EH (cell line): Measurements from ENCODE around the gene PITX2.
"Not testable (repeated sequence)": the region's sequence is repeated elsewhere in the genome, so short reads cannot be mapped to it uniquely, and the experiment has no call there.

Experiments
- DNase-seq: peaks from one replicate; pipeline ENCODE4 v3.0.0-alpha.2; 2015; ENCODE audit warnings: low read depth

PITX2 gene

GRCh38 chr4:110610940-110611831 is 11.7 kb downstream of the PITX2 start:
- DNase-seq, result no peak

GRCh38 chr4:110610620-110610939 is 12.3 kb downstream of the PITX2 start:
- no peak for DNase-seq

- DNase-seq, result no peak
These were observed 13.7 kb downstream of the PITX2 start for GRCh38 chr4:110609044-110609750.

- no peak for DNase-seq
These were observed 17.8 kb downstream of the PITX2 start for GRCh38 chr4:110605077-110605476.

GRCh38 chr4:110602061-110602460 is 20.8 kb downstream of the PITX2 start:
- DNase-seq, result no peak

GRCh38 chr4:110597582-110597981 is 25.3 kb downstream of the PITX2 start:
- no peak for DNase-seq

- no peak for DNase-seq
These were observed 26.4 kb downstream of the PITX2 start for GRCh38 chr4:110596431-110596830.

- DNase-seq, result no peak
These were observed 27.3 kb downstream of the PITX2 start for GRCh38 chr4:110595583-110595982.

GRCh38 chr4:110589297-110589696 is 33.6 kb downstream of the PITX2 start:
- no peak for DNase-seq

- DNase-seq, result no peak
These were observed 35.1 kb downstream of the PITX2 start for GRCh38 chr4:110587666-110588285.

- DNase-seq, result peak; percentile 57
These were observed 36.6 kb downstream of the PITX2 start for GRCh38 chr4:110586131-110586850.

GRCh38 chr4:110576696-110577095 is 46.2 kb downstream of the PITX2 start:
- DNase-seq, result not testable (repeated sequence)
